H1 (cell line): ENCODE measurements around the gene CDC42. TPM values are rescaled to one million over a fixed set of nuclear protein-coding genes. Genes with fewer than 3 reads are reported as not detected.

Experiments
- CBX8 ChIP-seq: fragments of 300-800, 300-1000 bp; sonication (generic); IDR thresholded peaks from 2 replicates; pipeline ENCODE4 v1.7.1; 2016; ENCODE audit warnings: low read depth, low read length, borderline replicate concordance
- CTCF ChIP-seq, 3 experiments: IDR thresholded peaks; 1 replicate in 2 of 3; 2 replicates in 1 of 3; pipeline versions ENCODE4 v1.5.1 to v1.6.1; 2011; ENCODE audit warnings: low read length in 3 of 3, mild to moderate bottlenecking in 3 of 3, inconsistent platforms in 2 of 3, low read depth in 1 of 3, moderate library complexity in 1 of 3; ENCODE audit not compliant: insufficient read depth in 1 of 3; ENCODE audit errors: control extremely low read depth in 1 of 3
- HDAC2 ChIP-seq, 2 experiments: fragments of 300-600 bp in 1 of 2; sonication (generic) in 1 of 2; IDR thresholded peaks; 2 replicates each; pipeline ENCODE4 v1.6.1; 2011 to 2012; ENCODE audit warnings: low read depth in 2 of 2, low read length in 2 of 2, mild to moderate bottlenecking in 2 of 2, moderate library complexity in 2 of 2, borderline replicate concordance in 1 of 2, inconsistent platforms in 1 of 2
- JUND ChIP-seq: IDR thresholded peaks from 2 replicates; pipeline ENCODE4 v1.6.1; 2011; ENCODE audit warnings: mild to moderate bottlenecking, improper control_type of control experiment, low read length
- KDM1A ChIP-seq: fragments of 200-600, 300-600 bp; sonication (generic); IDR thresholded peaks from 2 replicates; pipeline ENCODE4 v1.7.1; 2016; ENCODE audit warnings: mild to moderate bottlenecking, low read length, borderline replicate concordance
- MAX ChIP-seq: IDR thresholded peaks from 2 replicates; pipeline ENCODE4 v1.6.1; 2012; ENCODE audit warnings: inconsistent platforms
- POLR2A ChIP-seq, 2 experiments: IDR thresholded peaks; 1 replicate in 1 of 2; 2 replicates in 1 of 2; pipeline ENCODE4 v1.6.1; 2011; ENCODE audit warnings: low read depth in 2 of 2, low read length in 2 of 2, mild to moderate bottlenecking in 2 of 2; ENCODE audit errors: control extremely low read depth in 1 of 2
- SP2 ChIP-seq: IDR thresholded peaks from 2 replicates; pipeline ENCODE4 v1.6.1; 2012; ENCODE audit warnings: mild to moderate bottlenecking, low read length, inconsistent platforms
- TAF1 ChIP-seq: IDR thresholded peaks from 2 replicates; pipeline ENCODE4 v1.6.1; 2011; ENCODE audit warnings: mild to moderate bottlenecking, low read depth, low read length
- polyA plus RNA-seq, 7 experiments: library from polyadenylated mRNA; depleted of rRNA in 3 of 7; stranded (reverse) in 5 of 7; unstranded in 2 of 7; fragments of >200 nt in 5 of 7; fragments of 200-250 nt in 2 of 7; gene quantifications; 1 replicate in 5 of 7; 2 replicates in 1 of 7; 4 replicates in 1 of 7; pipeline versions ENCODE4 v1.2.1 to v1.2.3, GENCODE V29; 2011 to 2013; ENCODE audit warnings: missing spikeins in 2 of 7, mixed read lengths in 2 of 7
- total RNA-seq: library from RNA; stranded (reverse); fragmentation: NEBNext Ultra II Directional; extraction: Animal tissue kit (Norgen Biotek cat#: 25700); gene quantifications from 2 replicates; pipeline ENCODE4 v1.2.1, GENCODE V29; 2021

CDC42 gene
- total and polyA plus RNA-seq, 2 of the 8 experiments (the other 6 are each of a cell fraction or from before 2014, with no cell fraction given): 110 to 179 TPM

GRCh38 chr1:22118291-22118992, 65.9 kb downstream of the CDC42 start (continued):
- TF ChIP-seq MAX (no peak), JUND (no peak), KDM1A (no peak), TAF1 (no peak), POLR2A (IDR thresholded peaks at IDR 0.05; ENCODE audit: control extremely low read depth in 1 of 2, low read depth in 2 of 2, low read length in 2 of 2) (no peak), CTCF (IDR thresholded peaks at IDR 0.05; ENCODE audit: control extremely low read depth in 1 of 3, insufficient read depth in 1 of 3, low read depth in 1 of 3, low read length in 3 of 3) (no peak), CBX8 (no peak), HDAC2 (IDR thresholded peaks at IDR 0.05; ENCODE audit: borderline replicate concordance in 1 of 2, low read depth in 2 of 2, low read length in 2 of 2) (no peak), SP2 (no peak)
